Measurements from ENCODE around the gene SREK1.
"Not testable (repeated sequence)": the region's sequence is repeated elsewhere in the genome, so short reads cannot be mapped to it uniquely, and the experiment has no call there.

Gene SREK1, protein sequence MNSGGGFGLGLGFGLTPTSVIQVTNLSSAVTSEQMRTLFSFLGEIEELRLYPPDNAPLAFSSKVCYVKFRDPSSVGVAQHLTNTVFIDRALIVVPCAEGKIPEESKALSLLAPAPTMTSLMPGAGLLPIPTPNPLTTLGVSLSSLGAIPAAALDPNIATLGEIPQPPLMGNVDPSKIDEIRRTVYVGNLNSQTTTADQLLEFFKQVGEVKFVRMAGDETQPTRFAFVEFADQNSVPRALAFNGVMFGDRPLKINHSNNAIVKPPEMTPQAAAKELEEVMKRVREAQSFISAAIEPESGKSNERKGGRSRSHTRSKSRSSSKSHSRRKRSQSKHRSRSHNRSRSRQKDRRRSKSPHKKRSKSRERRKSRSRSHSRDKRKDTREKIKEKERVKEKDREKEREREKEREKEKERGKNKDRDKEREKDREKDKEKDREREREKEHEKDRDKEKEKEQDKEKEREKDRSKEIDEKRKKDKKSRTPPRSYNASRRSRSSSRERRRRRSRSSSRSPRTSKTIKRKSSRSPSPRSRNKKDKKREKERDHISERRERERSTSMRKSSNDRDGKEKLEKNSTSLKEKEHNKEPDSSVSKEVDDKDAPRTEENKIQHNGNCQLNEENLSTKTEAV

DNA sequence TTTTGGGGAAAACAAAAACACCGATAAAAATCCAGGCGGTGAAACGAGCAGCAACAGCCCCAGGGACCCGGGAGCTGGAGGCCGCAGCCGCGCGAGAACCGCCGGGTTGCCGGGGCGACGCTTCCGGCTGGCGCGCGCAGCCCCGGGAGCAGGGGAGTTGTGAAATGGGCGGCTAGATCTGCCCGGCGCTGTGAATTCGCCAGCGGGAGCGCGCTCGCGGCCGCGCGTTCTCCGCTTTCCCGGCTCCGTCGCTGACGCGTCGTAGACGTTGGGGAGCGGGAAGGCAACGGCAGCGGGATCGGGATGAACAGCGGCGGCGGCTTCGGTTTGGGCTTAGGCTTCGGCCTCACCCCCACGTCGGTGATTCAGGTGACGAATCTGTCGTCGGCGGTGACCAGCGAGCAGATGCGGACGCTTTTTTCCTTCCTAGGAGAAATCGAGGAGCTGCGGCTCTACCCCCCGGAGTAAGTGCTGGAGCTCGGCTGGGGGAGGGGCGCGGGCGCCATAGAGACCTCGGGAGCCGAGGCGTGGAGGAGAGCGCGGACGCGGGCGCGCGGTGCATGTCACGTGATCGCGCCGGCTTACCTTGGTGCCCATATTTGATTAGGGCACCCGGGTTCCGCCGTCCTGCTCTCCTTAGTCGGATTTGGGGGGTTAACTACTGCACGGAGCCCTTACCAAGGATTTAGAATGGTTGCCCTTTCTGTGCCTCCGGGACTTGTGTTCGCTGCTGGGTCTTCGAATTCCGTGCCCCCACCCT, at the start of gene SREK1:
TSS of gene SREK1 (plus strand) at position 227 of the 760 bp plus-strand sequence. CDS start at position 304, 77 bp downstream.
- FAIRE-seq: no peak

DNA sequence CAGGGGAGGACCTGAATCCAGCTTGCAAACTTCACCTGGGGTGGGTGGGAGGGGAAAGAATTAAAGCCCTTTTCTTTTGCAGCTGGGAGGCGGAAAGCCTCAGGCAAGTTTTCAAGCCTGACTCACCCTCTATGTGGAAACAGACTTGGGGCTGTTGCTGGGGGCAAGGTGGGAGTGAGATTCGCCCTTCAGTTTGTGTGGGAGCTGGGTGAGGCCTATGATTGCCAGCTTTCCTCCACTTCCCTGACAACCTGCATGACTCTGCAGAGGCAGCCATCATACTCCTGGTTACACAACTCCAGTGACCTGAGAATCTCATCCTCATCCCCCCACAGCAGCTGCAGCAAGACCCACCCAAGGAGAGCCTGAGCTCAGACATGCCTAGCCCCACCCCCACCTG, 43.2 kb upstream of the SREK1 start:
- no peak for FAIRE-seq

DNA sequence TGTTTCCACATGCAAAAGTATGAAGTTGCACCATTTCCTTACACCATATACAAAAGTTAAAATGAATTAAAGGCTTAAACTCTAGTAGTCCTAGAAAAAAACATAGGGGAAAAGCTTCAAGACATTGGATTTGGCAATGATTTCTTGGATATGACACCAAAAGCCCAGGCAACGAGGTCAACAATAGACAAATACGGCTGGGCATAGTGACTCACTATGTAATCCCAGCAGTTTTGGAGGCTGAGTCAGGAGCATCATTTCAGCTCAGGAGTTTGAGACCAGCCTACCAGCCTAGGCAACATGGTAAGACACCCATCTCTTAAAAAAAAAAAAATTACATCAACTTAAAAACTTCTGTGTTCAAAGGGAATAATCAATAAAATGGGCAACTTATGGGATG, 30.9 kb upstream of the SREK1 start:
- no peak for FAIRE-seq

DNA sequence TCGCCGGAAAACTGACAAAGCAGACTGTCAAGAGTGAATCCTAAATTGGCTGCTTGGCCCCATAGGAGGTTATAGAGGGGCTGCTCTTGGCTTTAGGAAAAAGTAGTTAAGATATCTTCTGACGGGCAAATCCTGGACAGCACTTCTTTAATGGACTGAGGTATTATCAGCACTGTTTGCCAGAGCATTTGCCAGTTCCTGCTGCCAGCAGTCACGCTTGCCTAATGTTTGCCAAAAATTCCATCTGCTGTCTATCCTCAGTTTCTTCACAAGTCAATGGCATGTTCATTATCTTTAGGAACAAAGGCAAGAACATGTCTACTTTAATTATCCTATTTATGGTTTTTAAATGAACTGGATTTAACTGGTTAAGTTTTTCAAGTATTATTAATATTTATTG, 25.8 kb upstream of the SREK1 start:
- no peak for FAIRE-seq

DNA sequence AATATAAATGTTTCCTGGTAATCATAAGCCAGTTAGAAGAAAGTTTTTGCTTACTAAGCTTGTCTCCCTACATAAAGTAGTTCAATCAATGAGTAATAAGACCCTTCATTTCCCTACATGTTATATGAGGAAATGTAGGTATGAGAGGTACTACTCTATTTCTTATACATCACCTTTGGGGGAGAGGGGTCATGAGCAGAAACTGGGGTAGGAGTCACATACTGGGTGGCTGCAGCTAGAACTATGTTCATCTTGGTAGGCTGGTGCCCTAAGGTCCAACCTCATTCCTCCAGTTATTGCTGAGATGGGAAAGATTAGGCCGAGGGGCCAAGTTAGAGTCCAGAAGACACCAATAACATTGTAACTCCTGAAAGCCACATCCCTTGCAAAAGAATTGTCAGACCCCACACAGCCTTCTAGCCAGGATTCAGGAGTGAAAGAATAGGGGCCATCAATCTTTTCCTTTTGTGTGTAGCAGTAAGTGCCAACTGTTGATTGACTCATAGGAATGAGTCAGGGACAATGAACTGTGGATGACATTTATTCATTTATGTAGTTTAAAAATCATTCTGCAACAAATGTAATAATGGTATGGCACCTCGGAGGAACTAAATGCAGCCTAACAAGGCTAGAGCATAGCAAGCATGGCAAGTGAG, 21.6 kb upstream of the SREK1 start:
- no peak for FAIRE-seq

DNA sequence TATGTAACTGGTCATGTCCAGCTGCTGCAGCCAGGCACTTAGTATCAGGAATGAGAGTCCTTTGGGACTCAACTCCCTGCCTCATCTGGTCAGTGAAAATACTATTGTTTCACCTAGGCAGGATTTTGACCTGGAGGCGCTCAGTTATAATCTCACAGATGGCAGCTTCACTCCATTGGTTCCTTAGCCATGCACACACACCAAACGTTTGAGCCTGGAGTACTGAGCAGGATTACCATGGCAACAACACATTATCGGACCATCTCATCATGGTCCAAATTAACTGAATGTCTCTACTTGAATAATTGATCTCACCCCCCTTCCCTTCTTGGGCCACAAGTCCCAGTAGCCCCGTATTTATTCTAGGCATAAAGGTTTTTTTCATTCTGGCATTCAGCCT, 15.0 kb upstream of the SREK1 start:
- no peak for FAIRE-seq

DNA sequence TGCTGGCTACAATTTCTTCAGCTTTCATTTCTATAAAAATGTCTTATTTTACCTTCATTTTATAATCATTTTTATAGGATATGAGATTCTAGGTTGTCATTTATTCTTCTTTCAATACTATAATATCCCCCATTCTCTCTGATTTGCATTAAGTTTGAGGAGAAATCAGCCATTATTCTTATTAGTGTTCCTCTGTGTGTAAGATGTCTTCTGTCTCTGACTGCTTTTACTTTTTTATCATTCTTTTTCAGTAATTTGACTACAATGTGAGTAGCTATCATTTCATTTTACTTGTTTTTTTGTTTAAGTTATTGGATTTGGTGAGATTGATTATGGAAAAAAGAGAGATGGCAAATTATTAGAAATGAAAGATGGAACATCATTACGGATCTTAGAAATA, 13.6 kb upstream of the SREK1 start:
- no peak for FAIRE-seq

DNA sequence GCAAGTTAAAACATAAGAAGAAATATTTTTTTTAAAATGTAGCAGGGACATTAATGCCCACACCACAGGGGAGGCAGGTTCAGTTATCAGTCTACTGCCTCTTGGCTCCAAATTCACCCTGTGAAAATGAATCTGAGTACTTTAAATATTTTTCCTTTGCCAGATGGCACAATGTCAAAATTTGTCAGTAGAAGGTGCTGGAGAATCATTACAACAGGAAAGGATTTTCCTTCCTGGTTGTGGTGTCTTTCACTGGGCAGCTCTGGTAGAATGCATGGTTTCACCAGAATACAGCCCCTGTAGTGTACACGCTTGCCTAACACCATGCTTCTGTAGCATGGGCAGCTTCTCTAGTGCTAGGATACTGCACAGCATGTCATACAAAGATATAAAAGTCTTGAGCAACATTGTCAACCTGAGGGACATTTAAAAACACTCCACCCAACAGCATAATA, 9.7 kb upstream of the SREK1 start:
- FAIRE-seq: no peak

DNA sequence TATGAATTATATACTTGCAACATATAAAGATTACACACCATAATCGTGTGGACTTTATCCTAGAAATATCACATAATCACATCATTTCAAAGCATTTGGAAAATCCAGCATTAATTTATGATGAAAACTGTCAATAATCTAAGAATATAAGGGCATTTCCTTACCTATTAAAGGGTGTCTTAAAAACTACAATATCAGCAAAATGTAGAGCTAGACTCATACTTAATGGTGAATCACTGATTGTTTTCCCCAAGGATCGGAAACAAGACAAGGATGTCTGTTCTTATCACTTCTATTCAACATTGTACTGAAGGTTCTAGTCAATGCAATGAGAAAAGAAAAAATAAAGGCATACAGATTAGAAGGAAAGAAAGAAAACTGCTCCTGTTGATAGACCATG, 8.0 kb upstream of the SREK1 start:
- FAIRE-seq: no peak

DNA sequence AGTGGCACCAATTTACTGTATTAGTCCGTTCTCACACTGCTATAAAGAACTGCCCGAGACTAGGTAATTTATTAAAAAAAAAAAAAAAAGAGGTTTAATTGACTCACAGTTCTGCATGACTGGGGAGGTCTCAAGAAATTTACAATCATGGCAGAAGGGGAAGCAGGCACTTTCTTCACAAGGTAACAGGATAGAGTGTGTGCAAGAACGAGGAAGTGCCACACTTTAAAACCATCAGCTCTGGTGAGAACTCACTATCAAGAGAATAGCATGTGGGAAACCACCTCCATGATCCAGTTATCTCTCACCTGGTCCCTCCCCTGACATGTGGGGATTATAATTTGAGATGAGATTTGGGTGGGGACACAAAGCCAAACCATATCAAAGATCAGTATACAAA, 7.2 kb upstream of the SREK1 start:
- FAIRE-seq: not testable (repeated sequence)

DNA sequence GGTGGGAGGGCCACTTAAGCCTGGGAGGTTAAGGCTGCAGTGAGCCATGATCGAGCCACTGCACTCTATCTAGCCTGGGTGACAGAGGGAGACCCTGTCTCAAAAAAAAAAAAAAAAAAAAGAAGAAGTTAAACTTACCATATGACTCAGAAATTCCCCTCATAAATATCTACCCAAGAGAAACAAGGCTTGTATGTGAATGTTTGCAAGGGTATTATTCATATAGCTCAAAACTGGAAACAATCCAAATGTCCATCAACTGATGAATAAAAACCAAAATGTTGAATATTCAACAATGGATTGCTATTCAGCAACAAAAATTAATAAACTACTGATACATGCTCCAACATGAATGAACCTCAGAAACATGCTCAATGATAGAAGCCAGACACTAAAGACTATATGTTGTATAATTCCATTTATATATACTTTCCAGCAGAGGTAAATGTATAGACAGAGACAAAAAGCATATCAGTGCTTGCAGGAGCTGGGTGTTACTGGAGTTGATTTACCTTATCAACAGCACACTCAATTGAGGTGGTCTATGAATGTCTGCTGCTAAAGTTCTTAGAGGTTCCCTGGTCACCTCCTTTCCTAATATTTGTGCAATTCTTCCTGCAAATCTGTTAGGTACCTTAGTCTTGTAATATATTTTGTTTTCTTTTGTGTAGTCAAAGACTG, 5.3 kb upstream of the SREK1 start:
- no peak for FAIRE-seq

DNA sequence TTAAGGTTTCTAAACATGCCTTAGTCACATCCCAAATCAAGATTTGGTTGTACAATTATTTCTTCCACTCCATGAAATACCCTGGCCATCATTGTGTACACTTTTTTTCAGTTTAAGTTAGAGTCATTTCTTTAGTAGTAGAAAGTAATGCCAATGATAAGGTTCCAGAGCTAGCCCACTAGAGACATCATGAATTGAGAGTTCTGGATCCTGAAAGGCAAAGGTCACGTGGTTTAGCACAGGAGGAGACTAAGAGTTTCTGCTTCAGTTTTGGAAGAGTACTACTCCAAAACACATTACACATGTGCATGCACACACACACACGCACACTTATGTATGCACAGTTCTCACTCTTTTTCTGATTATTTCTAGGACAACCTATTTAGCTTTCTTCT, 4.8 kb upstream of the SREK1 start:
- FAIRE-seq: no peak

DNA sequence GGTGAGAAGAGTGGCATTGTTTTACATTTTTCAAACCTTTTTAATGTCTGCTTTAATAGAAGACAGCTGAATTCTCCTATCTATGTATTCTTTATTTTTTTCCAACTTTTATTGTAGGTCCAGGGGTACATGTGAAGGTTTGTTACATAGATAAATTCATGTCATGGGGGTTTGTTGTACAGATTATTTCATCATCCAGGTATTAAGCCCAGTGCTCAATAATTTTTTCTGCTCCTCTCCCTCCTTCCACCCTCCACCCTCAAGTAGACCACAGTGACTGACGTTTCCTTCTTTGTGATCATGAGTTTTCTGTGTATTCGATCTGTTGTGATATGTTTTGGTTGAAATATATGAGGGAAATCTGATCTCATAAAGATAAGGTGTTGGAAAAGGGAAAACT, 1.7 kb upstream of the SREK1 start:
- no peak for FAIRE-seq

DNA sequence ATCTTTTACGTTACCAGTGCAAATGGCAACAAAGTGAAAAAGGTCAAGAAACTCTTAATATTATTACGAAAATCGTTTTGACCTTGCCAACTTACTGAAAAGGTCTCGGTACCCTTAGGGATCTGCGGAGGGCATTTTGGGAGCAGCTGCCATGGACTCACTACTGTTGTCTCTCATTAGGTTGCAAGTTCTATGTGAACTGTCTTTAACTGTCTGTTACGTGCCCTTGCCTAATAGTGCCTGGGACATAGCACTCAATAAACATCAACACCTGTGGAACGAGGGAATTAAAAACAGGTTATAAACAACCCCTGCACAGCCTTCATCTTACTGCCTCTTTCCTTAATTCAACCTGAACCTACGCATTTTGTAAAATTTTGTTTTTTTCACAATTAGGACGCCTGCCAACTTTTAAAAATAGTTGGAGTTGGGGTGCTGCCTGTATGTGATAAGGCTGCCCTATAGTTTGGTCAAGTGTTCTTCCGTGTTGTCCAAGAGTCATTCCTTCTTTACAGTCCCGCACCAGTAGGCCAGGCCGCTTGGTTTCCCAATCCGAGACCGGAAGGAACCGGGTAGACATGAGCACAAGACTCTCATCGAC, 527 bp upstream of the SREK1 start:
- no peak for FAIRE-seq

DNA sequence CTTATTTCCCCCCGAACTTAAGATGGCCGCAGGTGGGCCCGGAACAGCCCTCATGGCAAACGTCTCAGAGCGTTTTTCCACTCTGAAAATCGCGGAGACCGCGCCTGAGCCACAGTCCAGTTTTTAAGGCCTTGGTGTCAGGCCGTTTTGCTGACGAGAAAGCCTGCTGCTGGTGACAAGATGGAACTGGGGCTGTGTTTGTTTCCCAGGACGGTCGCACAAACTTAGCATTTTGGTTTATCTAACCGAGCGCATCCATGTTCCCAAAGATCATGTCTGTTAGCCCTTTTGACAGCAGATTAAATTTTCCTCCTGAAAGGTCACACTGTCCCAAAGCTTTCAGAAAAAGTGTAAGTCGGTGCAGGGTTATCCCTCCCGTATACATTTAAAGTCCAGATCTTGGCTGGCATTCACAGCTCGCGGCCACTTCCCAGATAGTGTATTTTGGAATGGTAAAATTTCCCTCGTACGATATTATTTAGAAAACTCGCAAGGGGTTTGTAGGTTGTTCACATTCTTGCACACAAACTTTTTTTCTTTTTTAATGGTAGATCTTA, 812 bp downstream of the SREK1 start:
- FAIRE-seq: no peak

DNA sequence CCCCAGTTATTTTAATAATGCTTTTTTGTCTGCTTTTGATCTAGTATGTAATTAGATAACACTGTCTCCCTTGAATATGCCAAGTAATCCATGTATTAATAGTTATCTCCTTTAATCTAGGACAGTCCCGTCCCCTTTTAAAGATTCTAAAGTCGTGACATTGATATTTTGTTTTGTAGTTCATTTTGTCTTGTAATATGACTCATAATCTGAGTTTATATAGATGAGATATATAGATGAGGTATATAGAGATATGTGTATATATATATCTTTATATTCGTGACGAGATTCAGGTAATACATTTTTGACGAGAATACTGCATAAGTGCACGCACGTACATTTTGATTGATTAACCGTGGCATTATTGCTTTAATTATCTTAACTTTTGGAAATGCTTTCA, 1.6 kb downstream of the SREK1 start:
- FAIRE-seq: no peak

DNA sequence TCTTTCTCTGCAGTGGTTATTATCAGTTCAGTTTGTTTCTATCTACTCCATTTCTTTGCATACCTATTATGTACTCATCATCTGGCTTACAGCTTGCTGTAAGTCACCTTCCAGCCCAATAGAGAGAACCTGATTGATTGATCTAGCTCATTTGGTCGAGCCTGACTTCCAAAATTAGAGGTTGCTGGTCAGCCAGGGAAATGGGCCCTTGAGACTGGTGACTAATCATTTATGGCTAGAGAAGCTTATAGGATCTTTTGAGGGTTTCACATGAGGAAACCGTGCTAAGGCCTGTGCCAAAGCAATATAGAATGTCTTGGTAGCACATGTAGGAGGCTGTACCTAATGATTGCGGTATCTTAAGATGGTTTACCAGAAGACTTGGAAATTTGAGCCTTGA, 5.8 kb downstream of the SREK1 start:
- no peak for FAIRE-seq

DNA sequence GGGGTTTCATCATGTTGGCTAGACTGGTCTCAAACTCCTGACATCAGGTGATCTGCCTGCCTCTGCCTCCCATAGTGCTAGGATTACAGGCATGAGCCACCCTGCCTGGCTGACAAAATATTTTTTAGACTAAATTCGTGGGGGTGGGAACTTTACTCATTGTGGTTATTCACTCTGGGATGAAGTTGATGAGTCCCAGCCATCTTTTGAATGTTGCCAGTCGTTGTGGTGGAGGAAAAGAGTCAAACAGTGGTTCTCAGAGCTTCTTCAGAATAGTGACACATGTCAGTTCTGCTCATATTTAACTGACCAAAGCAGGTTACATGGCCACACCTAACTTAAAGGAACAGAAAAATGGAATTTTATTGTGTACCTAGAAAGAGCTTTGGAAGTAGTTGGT, 6.9 kb downstream of the SREK1 start:
- no peak for FAIRE-seq

DNA sequence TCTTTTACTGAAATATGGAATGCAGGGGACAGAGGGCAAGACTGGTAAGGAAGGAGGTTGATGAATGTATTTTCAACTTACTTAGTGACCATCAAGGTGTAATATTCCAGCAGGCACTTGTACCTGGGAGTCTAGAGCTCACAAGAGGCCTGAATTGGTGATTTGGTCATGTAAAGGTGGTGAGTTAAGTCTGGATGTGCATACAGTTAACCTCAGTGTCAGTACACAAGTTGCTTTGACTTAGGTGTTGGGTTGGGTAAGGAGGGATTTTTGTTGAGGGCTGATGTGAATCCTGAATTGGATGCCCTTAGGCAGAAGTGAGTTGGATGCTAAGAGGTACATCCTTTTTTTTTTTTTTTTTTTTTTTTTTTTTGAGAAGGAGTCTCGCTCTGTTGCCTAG, 7.4 kb downstream of the SREK1 start:
- FAIRE-seq: no peak

DNA sequence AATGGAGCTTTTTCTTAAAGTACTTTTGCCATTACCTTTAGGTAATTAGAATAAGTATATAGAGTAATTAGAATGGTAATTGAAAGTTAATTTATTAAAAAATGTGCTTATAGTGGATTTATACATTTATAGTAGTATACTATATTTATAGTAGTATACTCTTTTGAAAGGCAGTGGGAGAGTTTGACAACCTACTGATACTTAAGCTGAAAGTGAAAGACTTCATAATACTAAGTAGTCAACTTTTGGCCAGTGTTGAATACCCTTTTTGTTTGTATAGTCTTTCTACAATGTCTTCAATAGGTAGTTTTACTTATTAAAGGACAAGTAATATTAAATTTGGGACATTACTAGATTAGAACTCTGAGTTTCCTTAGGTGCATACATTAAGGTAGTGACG, 12.9 kb downstream of the SREK1 start:
- FAIRE-seq: no peak

DNA sequence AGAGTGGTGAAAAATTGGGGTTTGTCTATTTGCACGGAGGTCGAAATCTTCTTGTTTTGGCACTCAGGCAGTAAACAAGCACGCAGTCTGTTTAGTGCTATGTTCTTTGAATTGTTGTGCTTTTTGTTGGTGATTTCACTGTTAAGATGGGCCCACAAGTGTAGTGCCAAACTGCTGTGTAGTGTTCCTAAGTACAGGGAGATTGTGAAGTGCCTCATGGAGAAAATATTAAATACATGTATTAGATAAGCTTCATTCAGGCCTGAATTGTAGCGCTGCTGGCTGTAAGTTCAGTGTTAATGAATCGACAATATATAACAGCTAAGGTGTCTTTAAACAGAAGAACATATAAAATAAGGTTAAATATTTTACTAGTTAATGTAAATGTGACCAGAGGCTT, 17.3 kb downstream of the SREK1 start:
- FAIRE-seq: no peak
